Activated T-cell treated with anti-CD3 and anti-CD28 coated beads for 1 hour (primary cell): ENCODE data around the gene PHACTR1.
A peak's percentile ranks its signal among the peaks of the same experiment; 100 is the strongest.

ENCODE experiments used
- DNase-seq: peaks from one replicate; pipeline ENCODE4 v3.0.0-alpha.2; 2020; ENCODE audit warnings: low read depth

The PHACTR1 gene

GRCh38 chr6:12952318-12952717, 235.8 kb downstream of the PHACTR1 start:
- DNase-seq = no peak

GRCh38 chr6:12955956-12956355, 239.4 kb downstream of the PHACTR1 start:
- no peak for DNase-seq

GRCh38 chr6:12956991-12957320, 240.4 kb downstream of the PHACTR1 start:
- DNase-seq = no peak

GRCh38 chr6:12957321-12958051, 240.9 kb downstream of the PHACTR1 start:
- peak; percentile 12 for DNase-seq

- DNase-seq = no peak
Observed at GRCh38 chr6:12958052-12958706, 241.6 kb downstream of the PHACTR1 start.

- DNase-seq = no peak
Observed at GRCh38 chr6:12961761-12962160, 245.2 kb downstream of the PHACTR1 start.

GRCh38 chr6:12962529-12962928, 246.0 kb downstream of the PHACTR1 start:
- no peak for DNase-seq

- no peak for DNase-seq
Observed at GRCh38 chr6:12962987-12963386, 246.4 kb downstream of the PHACTR1 start.

- DNase-seq = no peak
Observed at GRCh38 chr6:12963567-12963966, 247.0 kb downstream of the PHACTR1 start.

GRCh38 chr6:12967686-12968085, 251.1 kb downstream of the PHACTR1 start:
- DNase-seq = no peak

GRCh38 chr6:12968290-12968689, 251.7 kb downstream of the PHACTR1 start:
- no peak for DNase-seq

GRCh38 chr6:12968839-12969558, 252.4 kb downstream of the PHACTR1 start:
- DNase-seq = no peak

- no peak for DNase-seq
Observed at GRCh38 chr6:12969966-12970365, 253.4 kb downstream of the PHACTR1 start.

- DNase-seq = no peak
Observed at GRCh38 chr6:12973386-12973785, 256.8 kb downstream of the PHACTR1 start.

- no peak for DNase-seq
Observed at GRCh38 chr6:12974551-12974950, 258.0 kb downstream of the PHACTR1 start.

GRCh38 chr6:12976366-12976765, 259.8 kb downstream of the PHACTR1 start:
- DNase-seq = no peak

- DNase-seq = no peak
Observed at GRCh38 chr6:12977206-12977605, 260.6 kb downstream of the PHACTR1 start.

- no peak for DNase-seq
Observed at GRCh38 chr6:12977806-12978205, 261.2 kb downstream of the PHACTR1 start.

- DNase-seq = no peak
Observed at GRCh38 chr6:12980741-12981140, 264.2 kb downstream of the PHACTR1 start.

- DNase-seq = no peak
Observed at GRCh38 chr6:12984776-12985175, 268.2 kb downstream of the PHACTR1 start.

GRCh38 chr6:12987783-12988182, 271.2 kb downstream of the PHACTR1 start:
- no peak for DNase-seq

GRCh38 chr6:12990162-12990561, 273.6 kb downstream of the PHACTR1 start:
- no peak for DNase-seq

GRCh38 chr6:12991435-12991834, 274.9 kb downstream of the PHACTR1 start:
- no peak for DNase-seq
